Stimulated activated CD8-positive, alpha-beta memory T cell treated with anti-CD3 and anti-CD28 coated beads, Interleukin-15, amount 100 ng/mL, for 24 hours (primary cell): ENCODE results near the gene TRMT11.
"Not testable (repeated sequence)": the region's sequence is repeated elsewhere in the genome, so short reads cannot be mapped to it uniquely, and the experiment has no call there.

Experiments used
- DNase-seq: peaks from one replicate; pipeline ENCODE4 v3.0.0-alpha.2; 2020; ENCODE audit warnings: low read depth

The TRMT11 gene

DNA sequence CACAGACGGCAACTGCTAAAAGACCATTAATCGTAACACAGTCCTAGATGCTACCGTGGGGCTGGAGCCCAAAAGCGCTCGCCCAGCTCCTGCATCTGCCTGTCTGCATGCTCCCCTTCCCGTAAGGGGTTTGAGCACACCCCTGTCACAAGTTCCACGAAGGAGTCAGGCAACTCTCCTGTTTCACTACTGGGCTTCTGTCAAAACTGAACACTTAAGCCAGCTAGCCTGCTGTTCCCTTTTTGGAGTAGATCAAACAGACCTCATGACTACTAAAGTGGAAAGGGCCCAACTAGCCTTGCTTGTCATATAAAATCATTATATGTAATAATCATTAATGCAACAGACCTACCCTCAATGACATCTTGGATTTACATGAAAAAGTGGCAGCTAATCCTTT is 61.3 kb downstream of the TRMT11 start:
- no peak for DNase-seq

DNA sequence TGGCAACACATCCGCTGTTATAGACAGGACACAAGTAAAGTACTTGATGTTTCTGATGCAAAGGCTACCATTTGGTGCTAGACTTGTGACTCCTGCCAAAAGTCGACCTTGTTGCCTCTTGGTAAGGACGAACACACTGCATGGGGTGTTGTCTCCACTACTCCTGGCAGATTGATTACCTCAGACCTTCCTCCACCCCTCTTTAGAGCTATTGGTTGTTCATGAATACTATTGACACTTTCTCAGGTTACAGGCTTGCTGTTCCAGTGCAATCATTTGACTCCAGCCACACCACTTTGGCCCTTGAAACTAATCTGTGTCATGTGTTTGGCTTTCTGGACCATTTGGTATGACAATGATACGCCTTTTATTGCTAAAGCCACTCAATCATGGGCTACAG is 62.3 kb downstream of the TRMT11 start:
- DNase-seq = no peak

DNA sequence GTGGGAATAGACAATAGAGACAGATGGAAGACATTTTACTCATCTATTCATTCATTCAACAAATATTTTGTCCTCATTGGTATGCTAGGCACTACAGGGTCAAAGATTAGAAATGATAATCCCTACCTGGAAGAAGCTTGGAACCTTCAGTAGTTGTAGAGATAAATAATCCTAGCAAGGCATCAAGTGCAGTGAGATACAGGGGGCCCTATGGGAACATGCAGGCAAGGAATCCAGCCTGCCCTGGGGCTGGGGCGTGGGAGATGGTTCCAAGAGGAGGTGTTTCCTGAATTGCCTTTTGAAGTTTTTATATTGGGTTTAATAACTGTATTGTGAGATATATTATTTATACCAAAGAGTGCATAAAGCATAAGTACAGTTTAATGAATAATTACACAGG is 64.5 kb downstream of the TRMT11 start:
- no peak for DNase-seq

DNA sequence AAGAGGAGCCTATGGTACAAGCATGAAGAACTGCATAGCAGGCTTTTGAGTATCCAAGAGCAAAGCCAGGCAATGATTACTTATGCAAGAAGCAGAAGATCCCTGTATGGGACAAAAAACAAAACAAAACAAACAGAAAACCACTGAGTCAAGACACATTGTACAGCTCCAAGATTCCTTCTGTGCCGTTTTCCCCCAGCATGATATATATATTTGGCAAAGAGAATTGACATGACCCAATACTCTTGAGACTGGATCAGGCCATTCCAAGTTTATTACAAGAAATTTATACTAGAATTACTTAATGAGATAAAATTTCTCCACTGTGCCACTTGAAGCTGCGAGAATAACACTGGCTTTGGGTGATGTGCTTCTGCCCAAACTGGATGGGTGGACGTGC is 65.5 kb downstream of the TRMT11 start:
- DNase-seq = no peak

DNA sequence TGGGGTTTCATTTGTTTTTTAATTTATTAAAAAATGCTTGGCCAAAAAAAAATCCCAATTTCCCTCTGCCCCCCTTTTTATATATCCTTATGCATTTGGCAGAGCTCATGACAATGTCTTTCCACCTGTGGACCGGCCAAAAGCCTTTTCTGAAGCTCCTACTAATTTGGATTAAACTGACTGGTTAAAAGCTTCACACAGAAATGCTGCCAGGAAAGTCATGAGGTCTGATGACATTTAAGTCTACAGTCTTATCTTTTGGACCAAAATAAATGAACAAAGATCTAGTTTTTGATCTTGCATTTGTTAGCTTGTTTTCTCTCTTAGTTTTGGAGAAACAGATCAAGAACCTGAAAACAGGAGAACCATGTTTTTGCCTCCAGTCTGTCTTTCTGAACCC is 66.1 kb downstream of the TRMT11 start:
- no peak for DNase-seq

DNA sequence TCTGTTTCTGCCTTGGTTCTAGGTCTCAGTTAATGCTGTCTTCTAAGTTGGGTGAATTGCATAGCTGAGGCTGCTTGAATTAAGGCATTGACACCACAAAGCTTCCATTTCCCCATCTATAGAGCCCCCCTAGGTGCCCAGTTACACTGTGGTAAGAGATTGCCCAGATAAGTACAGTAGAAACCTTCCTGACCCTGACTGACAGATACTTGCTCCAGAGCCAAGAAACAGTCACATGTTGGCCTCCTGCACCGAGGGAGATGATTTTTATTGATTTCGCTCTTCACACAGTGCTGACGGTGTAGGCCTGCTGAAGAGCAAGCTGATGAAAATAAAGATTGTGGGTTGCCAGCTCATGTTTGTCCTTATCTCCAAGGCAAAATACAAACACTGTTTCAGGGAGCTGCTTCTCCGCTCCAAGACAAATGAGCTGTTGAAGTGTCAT is 67.9 kb downstream of the TRMT11 start:
- no peak for DNase-seq

DNA sequence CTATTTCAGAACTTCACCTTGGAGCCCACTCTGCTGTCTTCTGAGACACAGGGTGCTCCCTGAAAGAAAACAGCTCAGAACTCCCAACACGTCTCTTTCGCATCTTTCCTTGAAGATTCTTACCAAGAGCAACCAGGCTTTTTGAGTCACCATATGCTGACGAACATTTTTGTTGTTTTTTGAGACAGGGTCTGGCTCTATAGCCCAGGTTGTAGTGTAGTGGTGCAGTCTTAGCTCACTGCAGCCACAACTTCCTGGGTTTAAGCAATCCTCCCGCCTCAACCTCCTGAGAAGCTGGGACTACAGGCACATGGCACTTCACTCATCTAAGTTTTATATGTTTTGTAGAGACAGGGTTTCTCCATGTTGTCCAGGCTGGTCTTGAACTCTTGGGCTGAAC is 68.5 kb downstream of the TRMT11 start:
- no peak for DNase-seq

DNA sequence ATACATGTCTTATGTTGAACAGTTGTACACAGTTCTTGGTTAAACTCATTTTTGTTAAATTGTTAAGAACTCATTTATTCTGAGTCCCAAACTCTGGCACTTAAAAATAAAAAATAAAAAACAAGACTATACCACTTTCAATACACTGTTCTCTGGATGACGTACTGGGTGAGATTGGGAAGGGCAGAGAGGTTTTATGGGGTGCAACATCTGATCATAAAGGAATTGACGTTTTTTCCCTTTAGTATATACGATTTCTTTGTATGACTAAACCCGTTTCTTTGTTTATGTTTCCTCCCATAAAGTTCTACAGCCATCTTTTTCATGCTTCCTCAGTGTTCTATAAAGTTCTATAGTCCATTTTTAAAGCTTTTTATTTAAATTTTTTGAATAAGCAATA is 69.1 kb downstream of the TRMT11 start:
- DNase-seq = no peak

DNA sequence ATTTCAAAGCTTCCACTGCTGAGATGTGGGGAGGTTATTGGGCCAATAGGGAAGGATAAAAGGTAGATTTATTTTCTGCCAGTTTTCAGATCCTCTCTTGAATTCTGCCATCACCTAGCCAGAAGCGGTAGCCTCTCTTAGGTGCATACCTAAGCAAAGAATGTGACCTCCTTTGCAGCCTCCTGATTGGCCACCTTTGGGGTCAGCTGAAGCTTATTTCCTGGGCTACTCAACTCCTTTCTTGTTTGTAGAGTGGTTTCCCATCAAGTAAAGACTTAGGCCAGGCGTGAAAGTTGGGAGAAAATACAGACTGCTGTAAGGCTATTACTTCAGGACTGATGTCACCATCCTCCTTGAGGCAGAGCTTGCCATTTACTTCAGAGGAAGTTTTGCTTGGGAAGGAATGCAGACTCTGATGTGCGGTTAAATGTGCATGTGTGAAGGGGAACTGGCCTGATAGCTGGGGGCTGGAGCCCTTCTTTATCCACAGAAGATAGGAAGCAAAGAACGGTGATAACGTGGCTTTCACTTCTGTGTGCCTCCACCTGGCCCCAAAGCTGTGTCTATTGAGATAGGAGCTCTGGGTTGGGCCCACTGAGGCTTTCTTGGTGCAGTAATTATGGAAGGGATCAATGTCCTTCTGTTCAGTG is 70.1 kb downstream of the TRMT11 start:
- no peak for DNase-seq

DNA sequence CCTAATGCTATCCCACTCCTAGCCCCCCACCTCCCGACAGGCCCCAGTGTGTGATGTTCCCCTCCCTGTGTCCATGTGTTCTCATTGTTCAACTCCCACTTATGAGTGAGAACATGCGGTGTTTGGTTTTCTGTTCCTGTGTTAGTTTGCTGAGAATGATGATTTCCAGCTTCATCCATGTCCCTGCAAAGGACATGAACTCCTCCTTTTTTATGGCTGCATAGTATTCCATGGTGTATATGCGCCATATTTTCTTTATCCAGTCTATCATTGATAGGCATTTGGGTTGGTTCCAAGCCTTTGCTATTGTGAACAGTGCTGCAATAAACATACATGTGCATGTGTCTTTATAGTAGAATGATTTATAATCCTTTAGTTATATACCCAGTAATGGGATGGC is 71.7 kb downstream of the TRMT11 start:
- not testable (repeated sequence) for DNase-seq

DNA sequence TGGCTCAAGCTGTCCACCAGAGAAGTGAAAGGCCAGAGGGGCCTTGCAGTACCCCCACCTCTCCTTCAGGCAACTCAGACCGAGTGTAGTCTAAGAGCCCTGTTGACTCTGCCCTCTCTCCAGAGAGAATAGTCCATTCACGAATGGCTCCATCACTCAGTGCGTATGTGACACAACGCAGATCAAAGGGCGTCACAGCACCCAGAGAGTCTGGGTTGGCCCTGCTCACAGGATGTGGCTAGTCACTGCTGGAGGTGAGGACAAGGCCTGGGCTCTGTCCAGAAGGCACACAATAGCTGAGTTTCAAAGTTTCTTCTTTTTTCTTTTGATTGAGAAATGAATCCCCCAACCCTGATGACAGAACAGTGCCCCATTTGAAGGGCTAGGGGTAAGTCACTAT is 74.1 kb downstream of the TRMT11 start:
- DNase-seq = no peak

DNA sequence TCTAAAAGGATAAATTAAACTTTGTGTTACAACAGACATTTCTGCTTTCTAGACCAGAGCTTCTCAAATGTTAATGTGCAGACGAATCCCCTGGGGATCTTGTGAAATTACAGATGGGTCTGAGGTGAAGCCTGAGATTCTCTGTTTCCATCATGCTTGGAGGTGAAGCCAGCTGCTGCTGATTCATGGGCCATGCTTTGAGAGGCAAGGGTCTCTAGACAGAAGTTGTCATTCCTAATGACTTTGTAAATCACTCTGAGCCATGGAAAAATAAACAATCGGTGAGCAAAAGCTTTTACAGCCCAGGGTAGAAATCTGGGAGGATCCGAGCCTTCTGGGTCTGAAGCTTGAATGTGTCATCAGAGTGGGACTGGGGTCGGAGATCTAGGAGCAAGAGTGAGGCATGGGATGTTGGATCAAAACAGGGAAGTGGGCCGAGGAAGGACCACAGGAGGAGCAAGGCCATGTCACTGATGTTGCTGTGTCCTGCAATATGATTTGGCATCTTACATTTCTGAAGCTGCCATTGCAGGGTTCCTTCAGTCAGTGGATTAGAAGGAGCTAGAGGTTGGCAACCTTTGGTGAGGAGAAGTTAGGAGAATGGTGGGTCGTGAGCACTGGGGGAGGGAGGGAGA is 77.3 kb downstream of the TRMT11 start:
- DNase-seq = no peak

DNA sequence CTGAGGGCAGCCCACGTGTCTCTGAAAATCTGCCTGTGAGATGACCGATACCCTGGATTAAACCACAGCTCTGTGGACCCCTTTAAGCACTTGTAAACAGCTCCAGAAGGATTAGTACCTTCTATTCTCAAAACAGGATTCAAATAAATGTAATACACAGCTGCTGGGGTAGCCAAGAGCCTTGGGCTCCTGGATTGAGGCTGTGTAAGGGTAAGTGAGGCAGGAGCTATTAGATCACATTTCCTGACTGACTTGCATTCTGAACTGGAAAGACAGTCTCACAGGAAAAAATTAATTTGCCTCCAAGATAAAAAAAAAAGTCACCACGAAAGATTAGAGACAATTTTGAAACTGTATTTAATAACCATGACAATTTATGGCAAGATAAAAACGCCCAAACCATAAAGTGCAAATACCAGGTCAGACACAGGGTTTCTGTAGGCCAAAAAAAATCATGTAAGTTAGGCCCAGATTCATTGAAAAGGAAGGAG is 78.0 kb downstream of the TRMT11 start:
- no peak for DNase-seq

DNA sequence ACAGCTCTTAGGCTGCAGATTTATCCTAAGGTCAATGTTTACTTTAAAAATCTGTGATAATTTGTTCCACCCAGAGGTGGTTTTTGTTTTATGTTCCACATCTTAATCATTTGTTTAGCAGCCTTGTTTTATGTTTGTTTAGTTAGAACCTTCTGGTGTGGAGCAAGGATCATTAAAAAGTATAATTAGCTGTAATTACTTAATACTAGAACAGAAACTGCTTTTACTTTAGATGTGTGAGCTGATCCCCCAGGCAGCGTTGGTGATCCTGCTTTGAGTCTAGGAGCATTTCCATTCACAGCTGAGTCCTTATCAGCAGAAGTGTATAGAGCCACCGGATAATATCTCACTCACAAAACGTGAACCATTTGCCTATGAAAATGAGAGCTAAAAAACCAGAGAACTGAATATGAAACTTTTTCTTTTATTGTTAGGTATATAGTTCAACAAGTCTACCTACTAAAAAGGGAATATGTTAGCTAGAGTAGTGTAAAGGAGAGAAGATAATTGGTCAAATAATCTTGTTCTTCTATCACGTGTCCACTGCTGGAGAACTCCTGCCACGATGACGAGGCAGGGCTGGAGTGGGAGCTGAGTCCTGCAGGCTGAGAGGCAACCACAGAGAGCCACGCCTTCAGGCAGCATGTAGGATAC is 78.5 kb downstream of the TRMT11 start:
- DNase-seq = no peak

DNA sequence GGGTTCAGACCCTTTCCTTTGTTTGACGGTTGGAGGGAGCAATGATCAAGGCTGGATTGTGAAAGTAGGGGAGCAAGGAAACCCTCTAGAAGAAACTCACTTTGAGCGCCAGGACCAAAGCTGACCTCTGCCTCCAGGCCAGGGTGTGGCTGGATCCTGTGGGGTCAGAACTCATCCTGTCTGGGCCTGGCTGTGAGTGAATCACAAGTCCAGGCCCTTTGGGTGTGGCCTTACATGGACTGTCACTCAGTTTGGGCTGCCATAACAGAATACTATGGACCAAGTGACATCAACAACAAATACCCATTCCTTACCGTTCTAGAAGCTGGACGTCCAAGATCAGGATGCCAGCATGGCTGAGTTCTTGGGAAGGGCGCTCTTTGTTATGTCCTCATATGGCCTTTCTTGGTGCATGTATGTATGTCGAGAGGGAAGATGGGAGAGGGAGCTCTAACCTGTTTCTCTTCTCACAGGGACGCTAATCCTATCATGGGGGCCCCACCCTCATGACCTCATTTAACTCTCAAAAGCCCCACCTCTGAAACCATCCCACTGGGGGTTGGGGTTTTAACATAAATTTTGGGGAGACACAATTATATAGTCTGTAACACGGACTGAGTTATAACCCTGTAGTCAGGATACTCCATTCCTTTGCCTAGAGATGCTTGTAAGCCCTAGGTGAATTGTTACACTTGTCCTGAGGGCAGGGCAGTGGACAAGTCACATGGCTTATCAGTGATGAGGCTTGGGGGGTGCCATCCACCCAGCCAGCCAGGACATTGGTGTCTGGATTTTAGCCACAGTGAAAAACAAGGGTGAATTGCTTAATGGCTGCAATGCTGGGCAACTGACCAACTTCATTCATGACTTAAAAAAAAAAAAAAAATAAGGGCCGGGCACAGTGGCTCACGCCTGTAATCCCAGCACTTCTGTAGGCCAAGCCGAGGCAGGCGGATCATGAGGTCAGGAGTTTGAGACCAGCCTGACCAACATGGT is 80.0 kb downstream of the TRMT11 start:
- no peak for DNase-seq

DNA sequence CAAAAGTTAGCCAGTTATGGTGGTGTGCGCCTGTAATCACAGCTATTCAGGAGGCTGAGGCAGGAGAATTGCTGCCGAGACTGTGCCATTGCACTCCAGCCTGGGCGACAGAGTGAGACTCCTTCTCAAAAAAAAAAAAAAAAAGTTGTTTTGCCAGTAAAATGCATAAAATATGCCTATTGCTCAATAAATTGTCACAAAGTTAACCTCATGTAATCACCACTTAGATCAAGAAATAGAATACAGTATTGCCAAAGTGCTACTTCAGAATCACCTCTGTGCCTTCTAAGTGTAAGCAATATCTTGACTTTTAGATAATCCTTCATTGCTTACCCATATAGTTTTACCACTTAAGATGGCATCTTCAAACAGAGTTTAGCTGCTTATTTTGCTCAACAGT is 80.7 kb downstream of the TRMT11 start:
- no peak for DNase-seq

DNA sequence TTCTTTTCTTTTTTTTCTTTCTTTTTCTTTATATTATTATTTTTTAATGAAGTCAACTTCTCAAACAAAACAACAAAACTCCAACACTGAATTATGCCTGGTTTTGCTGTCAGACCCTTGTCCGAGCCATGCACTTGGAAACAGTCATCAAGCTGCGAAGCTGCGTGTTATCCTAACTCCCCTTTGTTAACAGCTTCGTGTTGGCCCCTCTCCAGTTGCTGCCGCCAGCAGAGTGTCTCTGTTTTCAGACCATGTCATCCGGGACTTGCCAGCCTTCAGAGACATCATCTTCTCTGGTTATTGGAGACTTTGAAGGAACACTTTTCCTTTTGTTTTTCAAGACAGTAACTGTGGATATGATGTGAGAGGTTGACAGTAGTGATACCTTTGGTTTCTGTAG is 83.1 kb downstream of the TRMT11 start:
- DNase-seq = no peak

DNA sequence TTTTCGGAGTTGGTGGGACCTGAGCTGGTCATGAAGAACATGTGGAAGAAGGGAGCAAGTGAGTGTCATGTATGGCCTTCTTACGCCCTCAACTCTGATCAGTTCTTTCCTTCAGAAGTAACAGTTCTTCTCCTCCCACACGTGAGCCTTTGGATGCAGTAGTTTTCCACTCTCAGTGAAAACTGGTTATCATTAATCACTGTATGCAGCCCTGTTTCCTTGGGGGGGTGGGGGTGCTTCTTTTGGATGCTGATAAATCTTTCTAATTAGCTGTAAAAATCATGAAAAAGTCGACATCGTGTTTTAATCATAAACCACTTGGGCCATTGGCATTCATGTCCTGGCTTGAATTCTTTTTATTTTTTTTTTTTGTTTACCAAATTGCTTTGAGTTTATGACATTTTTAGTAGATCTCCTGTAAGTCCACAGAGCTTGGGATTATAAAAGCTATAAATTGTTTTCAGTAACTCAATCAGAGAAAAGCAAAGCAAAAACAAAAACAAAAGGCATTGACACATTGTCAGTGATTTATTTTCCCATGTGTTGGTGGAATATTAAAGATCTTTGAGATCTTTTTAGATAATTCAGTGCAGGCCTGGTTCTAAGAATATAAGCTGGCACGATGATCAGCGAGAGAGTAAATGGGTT is 84.8 kb downstream of the TRMT11 start:
- no peak for DNase-seq

DNA sequence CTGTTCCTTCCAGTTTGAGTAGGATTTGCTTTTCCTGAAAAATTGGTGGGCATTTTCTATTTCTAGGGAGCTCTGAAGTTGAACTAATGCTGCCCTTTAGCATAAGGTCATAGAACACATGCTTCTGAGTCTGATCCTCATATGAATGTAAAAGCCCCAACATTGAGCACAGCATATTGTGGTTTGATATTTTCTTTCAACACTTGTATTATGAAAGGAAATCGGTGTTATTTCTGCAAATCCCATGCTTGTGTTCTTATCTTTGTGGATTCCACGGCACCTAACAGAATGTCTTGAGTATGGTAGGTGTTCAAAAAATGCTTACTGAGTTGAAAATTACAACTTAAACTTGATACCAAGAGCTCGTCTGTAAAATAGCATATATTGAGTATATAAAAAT is 85.8 kb downstream of the TRMT11 start:
- no peak for DNase-seq

DNA sequence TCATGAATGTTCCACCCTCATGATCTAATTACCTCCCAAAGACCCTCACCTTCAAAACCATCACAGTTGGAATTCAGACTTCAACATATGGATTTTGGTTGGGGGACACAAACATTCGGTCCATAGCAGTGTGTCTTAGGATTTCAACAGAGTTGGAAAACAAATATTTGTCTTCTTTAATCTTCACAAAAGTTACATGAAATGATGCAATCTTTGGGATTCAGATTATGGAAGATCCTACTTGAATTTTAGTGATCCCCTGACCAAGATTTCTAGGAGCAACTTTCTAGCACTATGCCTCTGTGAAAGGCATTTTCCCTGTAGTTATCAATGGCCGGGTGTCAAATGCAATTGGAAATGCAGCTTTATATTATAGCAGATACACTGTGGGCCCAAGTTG is 86.5 kb downstream of the TRMT11 start:
- no peak for DNase-seq

DNA sequence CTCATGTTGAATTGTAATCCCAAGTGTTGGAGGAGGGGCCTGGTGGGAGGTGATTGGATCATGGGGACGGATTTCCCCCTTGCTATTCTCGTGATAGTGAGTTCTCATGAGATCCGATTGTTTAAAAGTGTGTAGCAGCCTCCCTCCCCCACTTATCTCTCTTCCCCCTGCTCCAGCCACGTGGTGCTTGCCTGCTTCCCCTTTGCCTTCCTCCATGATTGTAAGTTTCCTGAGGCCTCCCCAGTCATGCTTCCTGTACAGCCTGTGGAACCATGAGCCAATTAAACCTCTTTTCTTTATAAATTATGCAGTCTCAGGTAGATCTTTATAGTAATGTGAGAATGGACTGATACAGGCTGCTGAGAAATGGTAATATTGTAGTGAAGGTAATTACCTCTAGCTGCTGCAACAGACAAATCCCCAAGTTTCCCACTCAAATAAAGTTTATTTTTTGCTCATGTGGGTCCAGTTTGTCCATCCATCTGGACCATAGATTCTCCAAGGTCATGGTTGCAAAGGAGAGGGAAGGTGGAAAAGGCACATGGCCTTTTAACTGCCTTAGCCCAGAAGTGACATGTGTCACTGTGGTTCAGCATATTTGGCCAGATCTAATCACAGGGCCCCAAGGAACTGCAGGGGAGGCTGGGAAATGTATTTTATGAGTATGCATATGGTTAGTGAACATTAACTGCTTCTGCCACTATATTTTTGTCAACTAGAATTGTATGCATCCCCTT is 89.2 kb downstream of the TRMT11 start:
- no peak for DNase-seq
